ENCODE results near the gene SLC2A13. TPM values are rescaled to one million over a fixed set of nuclear protein-coding genes. Genes with fewer than 3 reads are reported as not detected.

The SLC2A13 gene
- total RNA-seq, 2 donors from 2014 or later, result 21.0 to 41.9 TPM

DNA sequence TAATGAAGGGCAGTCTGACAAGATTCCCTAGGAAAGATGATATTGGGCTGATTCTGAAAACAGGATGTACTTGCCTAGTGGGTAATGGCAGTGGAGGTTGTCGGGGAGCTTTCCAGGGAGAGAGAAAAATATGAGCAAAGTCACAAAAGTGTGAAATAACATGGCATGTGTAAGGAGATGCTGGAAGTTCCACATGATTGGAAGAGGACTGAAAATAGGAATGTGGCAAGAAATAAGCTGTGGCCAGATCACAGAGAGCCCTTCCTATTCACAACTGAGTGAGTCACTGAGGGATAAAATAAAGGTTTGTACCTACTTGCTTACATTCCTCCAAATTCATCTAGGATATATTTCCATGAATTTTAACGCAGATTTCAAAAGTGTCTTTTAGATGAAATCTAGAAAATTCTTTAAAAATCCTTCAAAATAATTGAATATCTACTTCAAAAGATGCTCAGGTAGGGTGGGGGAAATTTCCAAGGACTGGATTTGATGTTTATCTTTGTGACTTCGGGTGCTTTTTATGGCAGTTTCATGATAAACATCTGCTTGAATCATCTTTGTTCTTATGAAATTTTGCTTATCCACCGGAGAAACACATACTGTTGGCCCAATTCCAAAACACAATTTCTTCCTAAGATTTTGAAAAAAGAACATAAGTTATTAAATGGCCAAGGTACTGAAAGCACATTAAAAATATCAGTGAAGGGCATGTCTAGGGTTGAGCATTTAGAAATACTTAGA, 36.3 kb upstream of the SLC2A13 start:
- Histone ChIP-seq H3K27ac (no peak overlapping the region), H3K36me3 (replicated peaks in 1 of 2; ENCODE audit: insufficient read depth in 1 of 2, low read depth in 2 of 2) (no peaks in the 10 kb centered on the region), H3K4me3 (no peak overlapping the region), H3K4me1 (no peaks in the 10 kb centered on the region), H3K9me3 (no peaks in the 10 kb centered on the region), H3K27me3 (no peaks in the 10 kb centered on the region)
- DNase-seq, result no peak
- ATAC-seq, result no peak
- 67 to 71% methylated on average over 4 of the region's 4 CpGs for WGBS, 2 donors
- intact Hi-C loops (cut with DNase I), result no loop called here
- TF ChIP-seq, protein P1, sequence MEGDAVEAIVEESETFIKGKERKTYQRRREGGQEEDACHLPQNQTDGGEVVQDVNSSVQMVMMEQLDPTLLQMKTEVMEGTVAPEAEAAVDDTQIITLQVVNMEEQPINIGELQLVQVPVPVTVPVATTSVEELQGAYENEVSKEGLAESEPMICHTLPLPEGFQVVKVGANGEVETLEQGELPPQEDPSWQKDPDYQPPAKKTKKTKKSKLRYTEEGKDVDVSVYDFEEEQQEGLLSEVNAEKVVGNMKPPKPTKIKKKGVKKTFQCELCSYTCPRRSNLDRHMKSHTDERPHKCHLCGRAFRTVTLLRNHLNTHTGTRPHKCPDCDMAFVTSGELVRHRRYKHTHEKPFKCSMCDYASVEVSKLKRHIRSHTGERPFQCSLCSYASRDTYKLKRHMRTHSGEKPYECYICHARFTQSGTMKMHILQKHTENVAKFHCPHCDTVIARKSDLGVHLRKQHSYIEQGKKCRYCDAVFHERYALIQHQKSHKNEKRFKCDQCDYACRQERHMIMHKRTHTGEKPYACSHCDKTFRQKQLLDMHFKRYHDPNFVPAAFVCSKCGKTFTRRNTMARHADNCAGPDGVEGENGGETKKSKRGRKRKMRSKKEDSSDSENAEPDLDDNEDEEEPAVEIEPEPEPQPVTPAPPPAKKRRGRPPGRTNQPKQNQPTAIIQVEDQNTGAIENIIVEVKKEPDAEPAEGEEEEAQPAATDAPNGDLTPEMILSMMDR (IDR thresholded peaks at IDR 0.05), result no peak

DNA sequence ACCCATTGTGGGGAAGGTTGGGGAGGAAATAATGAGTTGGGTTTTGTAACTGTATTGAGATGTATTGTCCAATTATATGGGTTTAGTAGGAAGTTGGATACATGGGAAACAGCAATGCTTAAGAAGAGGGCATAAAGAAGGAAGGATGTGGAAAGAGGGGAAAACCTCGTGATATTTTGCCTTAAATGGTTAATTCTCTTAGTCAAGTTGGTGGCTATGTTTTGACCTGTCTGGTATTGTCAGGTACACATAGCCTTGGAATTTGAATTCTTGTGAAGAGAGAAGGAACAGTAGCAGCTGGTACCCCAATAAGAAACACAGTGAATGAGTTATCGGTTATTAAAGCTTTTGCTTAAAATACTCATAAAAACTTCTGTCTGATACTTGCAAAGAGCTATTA, 32.6 kb upstream of the SLC2A13 start:
- intact Hi-C loops (cut with DNase I), result no loop called here
- 71 to 73% methylated on average over 2 of the region's 2 CpGs for WGBS, 2 donors
- Histone ChIP-seq H3K36me3 (replicated peaks in 1 of 2; ENCODE audit: insufficient read depth in 1 of 2, low read depth in 2 of 2) (no peaks in the 10 kb centered on the region), H3K27me3 (no peaks in the 10 kb centered on the region), H3K4me3 (no peak overlapping the region), H3K27ac (no peak overlapping the region), H3K9me3 (no peaks in the 10 kb centered on the region), H3K4me1 (no peaks in the 10 kb centered on the region)
- ATAC-seq (no peak), DNase-seq (no peak)
- TF ChIP-seq, protein P1 (IDR thresholded peaks at IDR 0.05), result no peak
- no peak for TF ChIP-seq POLR2A (IDR thresholded peaks at IDR 0.05)

DNA sequence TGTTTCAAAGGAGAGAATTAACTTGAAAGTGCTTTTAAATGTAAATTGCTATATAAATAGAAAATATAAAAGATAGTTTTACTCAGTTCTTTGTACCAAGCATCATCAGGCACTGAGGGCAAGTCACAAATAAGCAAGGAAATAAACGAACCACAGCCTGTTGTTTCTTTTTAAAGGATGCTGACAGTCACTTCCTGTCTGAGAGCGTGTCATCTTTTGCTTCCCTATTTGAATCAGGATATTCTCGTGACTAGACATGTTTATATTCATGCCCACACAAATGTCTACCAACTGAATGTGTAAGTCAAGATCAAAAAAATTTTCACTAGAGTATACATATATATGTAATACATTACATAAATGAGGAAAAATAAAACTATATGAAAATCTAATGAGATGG, 31.4 kb upstream of the SLC2A13 start:
- Histone ChIP-seq H3K36me3 (replicated peaks in 1 of 2; ENCODE audit: insufficient read depth in 1 of 2, low read depth in 2 of 2) (no peaks in the 10 kb centered on the region), H3K4me1 (no peaks in the 10 kb centered on the region)

GRCh38 chr12:40127408-40127807, 21.5 kb upstream of the SLC2A13 start:
- Histone ChIP-seq H3K9me3 (no peaks in the 10 kb centered on the region), H3K36me3 (replicated peaks in 1 of 2; ENCODE audit: insufficient read depth in 1 of 2, low read depth in 2 of 2) (no peaks in the 10 kb centered on the region), H3K4me3 (no peak overlapping the region), H3K4me1 (no peaks in the 10 kb centered on the region), H3K27ac (no peak overlapping the region), H3K27me3 (no peaks in the 10 kb centered on the region)
- DNase-seq, result no peak
- no peak for ATAC-seq
- TF ChIP-seq, protein P1 (IDR thresholded peaks at IDR 0.05), result no peak
- TF ChIP-seq POLR2A (IDR thresholded peaks at IDR 0.05), result no peak
- intact Hi-C loops (cut with DNase I), result no loop called here

More for the DNA sequence above, 31.4 kb upstream of the SLC2A13 start:
- ATAC-seq (no peak), DNase-seq (peak in 1 of 4 donors; percentile 11)
- intact Hi-C loops (cut with DNase I), result no loop called here
- no peaks in the 10 kb centered on the region for H3K9me3 ChIP-seq
- TF ChIP-seq POLR2A (IDR thresholded peaks at IDR 0.05), result no peak
- TF ChIP-seq, protein P1 (IDR thresholded peaks at IDR 0.05), result no peak
- no peak overlapping the region for H3K27ac ChIP-seq
- no peaks in the 10 kb centered on the region for H3K27me3 ChIP-seq
- H3K4me3 ChIP-seq, result no peak overlapping the region
- 53 to 59% methylated on average over 3 of the region's 3 CpGs for WGBS, 2 donors

- Histone ChIP-seq H3K36me3 (replicated peaks in 1 of 2; ENCODE audit: insufficient read depth in 1 of 2, low read depth in 2 of 2) (no peaks in the 10 kb centered on the region), H3K27me3 (no peaks in the 10 kb centered on the region), H3K4me3 (no peak overlapping the region), H3K9me3 (no peaks in the 10 kb centered on the region), H3K4me1 (no peaks in the 10 kb centered on the region), H3K27ac (no peak overlapping the region)
- no peak for DNase-seq
- intact Hi-C loops (cut with DNase I), result no loop called here
- no peak for ATAC-seq
- WGBS, 2 donors, result 92 to 93% methylated on average over 1 of the region's 1 CpG
- TF ChIP-seq POLR2A (IDR thresholded peaks at IDR 0.05), result no peak
- TF ChIP-seq, protein P1 (IDR thresholded peaks at IDR 0.05), result no peak
Measured at GRCh38 chr12:40123496-40123895, 17.6 kb upstream of the SLC2A13 start.

Measured in body of pancreas (tissue), 4 donors.